ENCODE measurements around the gene PGAM5. TPM values are rescaled to one million over a fixed set of nuclear protein-coding genes. Genes with fewer than 3 reads are reported as not detected.

PGAM5 gene
- polyA plus RNA-seq, 3 donors: 7.0 to 10.3 (median 9.6) TPM

GRCh38 chr12:132708150-132708549 lies 2.5 kb upstream of the PGAM5 start:
- intact Hi-C loops (cut with micrococcal nuclease): no loop called here
- WGBS (ENCODE audit: insufficient coverage): 80% methylated on average over 1 of the region's 2 CpGs
- H3K36me3 Mint-ChIP-seq: peaks cover 12 to 13% of the 10 kb centered on the region in 2 donors
- H3K9ac ChIP-seq (ENCODE audit: insufficient read depth, low read length, poor library complexity, severe bottlenecking): no peak overlapping the region
- H3K4me3 ChIP-seq (replicated peaks in 1 of 3; ENCODE audit: low read depth in 2 of 3, low read length in 3 of 3): no peak overlapping the region
- H4K20me1 ChIP-seq (ENCODE audit: insufficient read depth, low read length): peaks cover 3% of the 10 kb centered on the region
- peaks cover 0 to 2% (median 2%) of the 10 kb centered on the region in 3 donors for H3K27me3 Mint-ChIP-seq (ENCODE audit: low read depth in 3 of 3)
- H3K27ac Mint-ChIP-seq: peak overlapping the region in 1 of 7 donors; percentile 3
- H3K4me1 ChIP-seq (ENCODE audit: control insufficient read depth in 1 of 2, insufficient read depth in 2 of 2, low read length in 2 of 2): peaks cover 16 to 20% of the 10 kb centered on the region in 2 donors
- no peak overlapping the region for H3K4me2 ChIP-seq (replicated peaks; ENCODE audit: extremely low read depth, low read length, poor library complexity, severe bottlenecking)
- H3K27ac ChIP-seq (ENCODE audit: low read depth in 1 of 2, low read length in 2 of 2): no peak overlapping the region
- H3K9me3 Mint-ChIP-seq: peaks cover 0 to 2% (median 0%) of the 10 kb centered on the region in 7 donors
- H3K4me1 Mint-ChIP-seq: peaks cover 15% of the 10 kb centered on the region
- no peaks in the 10 kb centered on the region for H3K9me3 ChIP-seq (replicated peaks in 1 of 2; ENCODE audit: control insufficient read depth in 1 of 2, insufficient read depth in 1 of 2, low read length in 2 of 2)
- no peak for DNase-seq
- no peak overlapping the region for H3K4me3 Mint-ChIP-seq
- H3K27me3 ChIP-seq (ENCODE audit: control insufficient read depth in 2 of 2, insufficient read depth in 2 of 2, low read length in 2 of 2): no peaks in the 10 kb centered on the region
- TF ChIP-seq CTCF (IDR thresholded peaks at IDR 0.05): no peak
- no peak overlapping the region for H2AFZ ChIP-seq (ENCODE audit: insufficient read depth, low read depth, low read length, poor library complexity, severe bottlenecking)
- peaks cover 28% of the 10 kb centered on the region for H3K79me2 ChIP-seq (ENCODE audit: insufficient read depth, low read length)
- no peaks in the 10 kb centered on the region for H3K36me3 ChIP-seq (replicated peaks in 1 of 2; ENCODE audit: control insufficient read depth in 1 of 2, insufficient read depth in 2 of 2, low read length in 2 of 2)

GRCh38 chr12:132710043-132710404 lies 618 bp upstream of the PGAM5 start:
- Histone ChIP-seq H3K9ac (ENCODE audit: insufficient read depth, low read length, poor library complexity, severe bottlenecking) (peak overlapping the region; percentile 78), H3K4me1 (ENCODE audit: control insufficient read depth in 1 of 2, insufficient read depth in 2 of 2, low read length in 2 of 2) (peaks cover 16 to 20% of the 10 kb centered on the region in 2 donors), H3K79me2 (ENCODE audit: insufficient read depth, low read length) (peaks cover 43% of the 10 kb centered on the region), H3K4me2 (replicated peaks; ENCODE audit: extremely low read depth, low read length, poor library complexity, severe bottlenecking) (peak overlapping the region; percentile 94), H3K9me3 (replicated peaks in 1 of 2; ENCODE audit: control insufficient read depth in 1 of 2, insufficient read depth in 1 of 2, low read length in 2 of 2) (no peaks in the 10 kb centered on the region), H4K20me1 (ENCODE audit: insufficient read depth, low read length) (peaks cover 8% of the 10 kb centered on the region), H3K27me3 (ENCODE audit: control insufficient read depth in 2 of 2, insufficient read depth in 2 of 2, low read length in 2 of 2) (no peaks in the 10 kb centered on the region), H3K4me3 (replicated peaks in 1 of 3; ENCODE audit: low read depth in 2 of 3, low read length in 3 of 3) (peak overlapping the region; percentile 56 to 97 (median 92)), H3K36me3 (replicated peaks in 1 of 2; ENCODE audit: control insufficient read depth in 1 of 2, insufficient read depth in 2 of 2, low read length in 2 of 2) (peaks cover 3 to 9% of the 10 kb centered on the region in 2 donors), H3K27ac (ENCODE audit: low read depth in 1 of 2, low read length in 2 of 2) (peak overlapping the region; percentile 42 to 74), H2AFZ (ENCODE audit: insufficient read depth, low read depth, low read length, poor library complexity, severe bottlenecking) (peak overlapping the region; percentile 99)
- Mint-ChIP-seq H3K4me1 (peaks cover 15% of the 10 kb centered on the region), H3K9me3 (peaks cover 0 to 2% (median 0%) of the 10 kb centered on the region in 7 donors), H3K4me3 (peak overlapping the region; percentile 89 to 97), H3K27me3 (ENCODE audit: low read depth in 3 of 3) (peaks cover 0 to 2% (median 2%) of the 10 kb centered on the region in 3 donors), H3K36me3 (peaks cover 6 to 17% of the 10 kb centered on the region in 2 donors), H3K27ac (peak overlapping the region; percentile 57 to 87 (median 83))
- WGBS (ENCODE audit: insufficient coverage): 2% methylated on average over 26 of the region's 26 CpGs
- peak in 1 of 3 donors; percentile 9 for DNase-seq
- TF ChIP-seq CTCF (IDR thresholded peaks at IDR 0.05): no peak
- intact Hi-C loops (cut with micrococcal nuclease): loop anchor here in 1 of 2 donors (5.0 to 10.0 kb wide), 2 partner anchors 52 to 115 kb away; partner anchors contain the start of genes ANKLE2 and GOLGA3

All from CD14-positive monocyte (primary cell).